Measurements from ENCODE around the gene ANO6. TPM values are rescaled to one million over a fixed set of nuclear protein-coding genes. Genes with fewer than 3 reads are reported as not detected.

The ANO6 gene
- total RNA-seq, 1 experiment from 2014 or later, result 46.8 TPM

- Mint-ChIP-seq H3K27me3 (ENCODE audit: low read depth) (no peaks in the 10 kb centered on the region), H3K4me1 (peaks cover 12% of the 10 kb centered on the region), H3K9me3 (no peaks in the 10 kb centered on the region), H3K4me3 (no peak overlapping the region), H3K36me3 (peaks cover 2% of the 10 kb centered on the region), H3K27ac (peak overlapping the region; percentile 53)
- POLR2A ChIA-PET, result interaction anchor here (0.6 kb wide), 2 partner anchors 198 to 484 kb away, joined by 3 read pairs; no protein-coding TSS in a partner anchor
- TF ChIP-seq GABPB1 (CRISPR knock-in tag; IDR thresholded peaks at IDR 0.05) (no peak), ZMAT4 (CRISPR knock-in tag; IDR thresholded peaks at IDR 0.05) (no peak), ZNF416 (CRISPR knock-in tag; IDR thresholded peaks at IDR 0.05) (no peak), FOXP1 (CRISPR knock-in tag; IDR thresholded peaks at IDR 0.05; ENCODE audit: borderline replicate concordance) (no peak)
- DNase-seq (ENCODE audit: low spot score) (no peak), ATAC-seq (no peak)
- CTCF ChIA-PET, result no interaction called here
Measured at GRCh38 chr12:45298721-45299692, 83.1 kb downstream of the ANO6 start.

GRCh38 chr12:45302621-45303369, 86.9 kb downstream of the ANO6 start:
- ChIA-PET CTCF (no interaction called here), POLR2A (no interaction called here)
- no peak for DNase-seq (ENCODE audit: low spot score)
- Mint-ChIP-seq H3K4me3 (no peak overlapping the region), H3K27ac (no peak overlapping the region), H3K27me3 (ENCODE audit: low read depth) (no peaks in the 10 kb centered on the region), H3K36me3 (peaks cover 8% of the 10 kb centered on the region), H3K4me1 (peaks cover 11% of the 10 kb centered on the region), H3K9me3 (no peaks in the 10 kb centered on the region)
- no peak for TF ChIP-seq E2F1 (CRISPR knock-in tag; IDR thresholded peaks at IDR 0.05)
- no peak for TF ChIP-seq ARID4B (CRISPR knock-in tag; IDR thresholded peaks at IDR 0.05; ENCODE audit: borderline replicate concordance)
- no peak for TF ChIP-seq PREB (CRISPR knock-in tag; IDR thresholded peaks at IDR 0.05; ENCODE audit: borderline replicate concordance)
- TF ChIP-seq ATF1 (CRISPR knock-in tag; IDR thresholded peaks at IDR 0.05), result no peak
- TF ChIP-seq GRHL2 (CRISPR knock-in tag; IDR thresholded peaks at IDR 0.05; ENCODE audit: insufficient replicate concordance, severe bottlenecking), result no peak
- TF ChIP-seq MXD4 (CRISPR knock-in tag; IDR thresholded peaks at IDR 0.05; ENCODE audit: borderline replicate concordance), result no peak
- no peak for TF ChIP-seq ZNF416 (CRISPR knock-in tag; IDR thresholded peaks at IDR 0.05)
- TF ChIP-seq ZNF512 (CRISPR knock-in tag; IDR thresholded peaks at IDR 0.05; ENCODE audit: borderline replicate concordance), result no peak
- TF ChIP-seq ERG (CRISPR knock-in tag; IDR thresholded peaks at IDR 0.05), result no peak
- TF ChIP-seq SMAD4 (CRISPR knock-in tag; IDR thresholded peaks at IDR 0.05), result no peak
- TF ChIP-seq ZNF396 (CRISPR knock-in tag; IDR thresholded peaks at IDR 0.05; ENCODE audit: borderline replicate concordance), result no peak
- TF ChIP-seq ZNF263 (CRISPR knock-in tag; IDR thresholded peaks at IDR 0.05; ENCODE audit: low read depth), result no peak
- TF ChIP-seq ZNF138 (CRISPR knock-in tag; conservative IDR thresholded peaks at IDR 0.05), result no peak
- ATAC-seq, result no peak

All from WTC11 (cell line).